ENCODE measurements around the gene NUDT1. TPM values are rescaled to one million over a fixed set of nuclear protein-coding genes. Genes with fewer than 3 reads are reported as not detected.
A peak's percentile ranks its signal among the peaks of the same experiment; 100 is the strongest.

NUDT1 gene
- total RNA-seq, 1 experiment from 2014 or later = 100 TPM

GRCh38 chr7:2289111-2289586 is 47.1 kb downstream of the NUDT1 start (continued):
- no peak for TF ChIP-seq FOXJ3 (CRISPR knock-in tag; IDR thresholded peaks at IDR 0.05; ENCODE audit: borderline replicate concordance)
- TF ChIP-seq MXD4 (CRISPR knock-in tag; IDR thresholded peaks at IDR 0.05; ENCODE audit: borderline replicate concordance) = no peak
- TF ChIP-seq AR (CRISPR knock-in tag; IDR thresholded peaks at IDR 0.05) = no peak
- TF ChIP-seq, protein P1, sequence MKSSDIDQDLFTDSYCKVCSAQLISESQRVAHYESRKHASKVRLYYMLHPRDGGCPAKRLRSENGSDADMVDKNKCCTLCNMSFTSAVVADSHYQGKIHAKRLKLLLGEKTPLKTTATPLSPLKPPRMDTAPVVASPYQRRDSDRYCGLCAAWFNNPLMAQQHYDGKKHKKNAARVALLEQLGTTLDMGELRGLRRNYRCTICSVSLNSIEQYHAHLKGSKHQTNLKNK (CRISPR knock-in tag; IDR thresholded peaks at IDR 0.05) = no peak

GRCh38 chr7:2289621-2290020 is 47.6 kb downstream of the NUDT1 start:
- peak overlapping the region; percentile 46; the same call in 1 of the 2 replicates for H3K27ac Mint-ChIP-seq
- no peak overlapping the region for H3K4me3 Mint-ChIP-seq
- H3K36me3 Mint-ChIP-seq = no peaks in the 10 kb centered on the region
- ATAC-seq (no peak), DNase-seq (ENCODE audit: low spot score) (no peak)
- H3K4me1 Mint-ChIP-seq = no peaks in the 10 kb centered on the region
- ChIA-PET CTCF (no interaction called here), POLR2A (no interaction called here)
- H3K27me3 Mint-ChIP-seq (ENCODE audit: low read depth) = no peaks in the 10 kb centered on the region
- TF ChIP-seq NFATC4 (CRISPR knock-in tag; IDR thresholded peaks at IDR 0.05) = no peak
- TF ChIP-seq JUN (CRISPR knock-in tag; IDR thresholded peaks at IDR 0.05) = no peak
- TF ChIP-seq, protein P2, sequence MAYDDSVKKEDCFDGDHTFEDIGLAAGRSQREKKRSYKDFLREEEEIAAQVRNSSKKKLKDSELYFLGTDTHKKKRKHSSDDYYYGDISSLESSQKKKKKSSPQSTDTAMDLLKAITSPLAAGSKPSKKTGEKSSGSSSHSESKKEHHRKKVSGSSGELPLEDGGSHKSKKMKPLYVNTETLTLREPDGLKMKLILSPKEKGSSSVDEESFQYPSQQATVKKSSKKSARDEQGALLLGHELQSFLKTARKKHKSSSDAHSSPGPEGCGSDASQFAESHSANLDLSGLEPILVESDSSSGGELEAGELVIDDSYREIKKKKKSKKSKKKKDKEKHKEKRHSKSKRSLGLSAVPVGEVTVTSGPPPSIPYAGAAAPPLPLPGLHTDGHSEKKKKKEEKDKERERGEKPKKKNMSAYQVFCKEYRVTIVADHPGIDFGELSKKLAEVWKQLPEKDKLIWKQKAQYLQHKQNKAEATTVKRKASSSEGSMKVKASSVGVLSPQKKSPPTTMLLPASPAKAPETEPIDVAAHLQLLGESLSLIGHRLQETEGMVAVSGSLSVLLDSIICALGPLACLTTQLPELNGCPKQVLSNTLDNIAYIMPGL (CRISPR knock-in tag; IDR thresholded peaks at IDR 0.05) = no peak
- no peak for TF ChIP-seq MXD4 (CRISPR knock-in tag; IDR thresholded peaks at IDR 0.05; ENCODE audit: borderline replicate concordance)
- no peak for TF ChIP-seq GABPB1 (CRISPR knock-in tag; IDR thresholded peaks at IDR 0.05)
- TF ChIP-seq GTF2I (CRISPR knock-in tag; conservative IDR thresholded peaks at IDR 0.05) = no peak
- no peak for TF ChIP-seq ZNF416 (CRISPR knock-in tag; IDR thresholded peaks at IDR 0.05)
- no peak for TF ChIP-seq ZNF121 (CRISPR knock-in tag; IDR thresholded peaks at IDR 0.05)
- no peaks in the 10 kb centered on the region for H3K9me3 Mint-ChIP-seq

DNA sequence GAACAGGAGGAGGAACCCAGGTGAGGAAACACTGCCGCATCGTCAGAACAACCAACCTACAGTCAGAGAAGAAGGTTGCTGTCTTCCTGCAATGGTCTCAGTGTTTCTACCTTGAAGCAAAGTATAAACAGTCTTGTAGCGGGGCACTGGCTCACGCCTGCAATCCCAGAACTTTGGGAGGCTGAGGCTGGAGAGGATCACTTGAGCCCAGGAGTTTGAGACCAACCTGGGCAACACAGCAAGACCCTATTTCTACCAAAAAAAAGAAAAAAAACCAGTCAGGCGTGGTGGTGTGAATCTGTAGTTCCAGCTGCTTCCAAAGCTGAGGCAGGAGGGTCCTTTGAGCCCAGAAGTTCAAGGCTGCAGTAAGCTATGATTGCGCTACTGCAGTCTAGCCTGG is 48.9 kb downstream of the NUDT1 start:
- POLR2A ChIA-PET = no interaction called here
- ATAC-seq (no peak), DNase-seq (ENCODE audit: low spot score) (no peak)
- Mint-ChIP-seq H3K9me3 (no peaks in the 10 kb centered on the region), H3K27ac (peak overlapping the region; percentile 76; the same call in 1 of the 2 replicates), H3K27me3 (ENCODE audit: low read depth) (no peaks in the 10 kb centered on the region), H3K4me1 (peaks cover 4% of the 10 kb centered on the region), H3K4me3 (no peak overlapping the region), H3K36me3 (no peaks in the 10 kb centered on the region)
- CTCF ChIA-PET = no interaction called here
- TF ChIP-seq AFF4 (CRISPR knock-in tag; IDR thresholded peaks at IDR 0.05; ENCODE audit: borderline replicate concordance) (no peak), ZBTB43 (CRISPR knock-in tag; IDR thresholded peaks at IDR 0.05) (no peak)
- TF ChIP-seq, protein P3, sequence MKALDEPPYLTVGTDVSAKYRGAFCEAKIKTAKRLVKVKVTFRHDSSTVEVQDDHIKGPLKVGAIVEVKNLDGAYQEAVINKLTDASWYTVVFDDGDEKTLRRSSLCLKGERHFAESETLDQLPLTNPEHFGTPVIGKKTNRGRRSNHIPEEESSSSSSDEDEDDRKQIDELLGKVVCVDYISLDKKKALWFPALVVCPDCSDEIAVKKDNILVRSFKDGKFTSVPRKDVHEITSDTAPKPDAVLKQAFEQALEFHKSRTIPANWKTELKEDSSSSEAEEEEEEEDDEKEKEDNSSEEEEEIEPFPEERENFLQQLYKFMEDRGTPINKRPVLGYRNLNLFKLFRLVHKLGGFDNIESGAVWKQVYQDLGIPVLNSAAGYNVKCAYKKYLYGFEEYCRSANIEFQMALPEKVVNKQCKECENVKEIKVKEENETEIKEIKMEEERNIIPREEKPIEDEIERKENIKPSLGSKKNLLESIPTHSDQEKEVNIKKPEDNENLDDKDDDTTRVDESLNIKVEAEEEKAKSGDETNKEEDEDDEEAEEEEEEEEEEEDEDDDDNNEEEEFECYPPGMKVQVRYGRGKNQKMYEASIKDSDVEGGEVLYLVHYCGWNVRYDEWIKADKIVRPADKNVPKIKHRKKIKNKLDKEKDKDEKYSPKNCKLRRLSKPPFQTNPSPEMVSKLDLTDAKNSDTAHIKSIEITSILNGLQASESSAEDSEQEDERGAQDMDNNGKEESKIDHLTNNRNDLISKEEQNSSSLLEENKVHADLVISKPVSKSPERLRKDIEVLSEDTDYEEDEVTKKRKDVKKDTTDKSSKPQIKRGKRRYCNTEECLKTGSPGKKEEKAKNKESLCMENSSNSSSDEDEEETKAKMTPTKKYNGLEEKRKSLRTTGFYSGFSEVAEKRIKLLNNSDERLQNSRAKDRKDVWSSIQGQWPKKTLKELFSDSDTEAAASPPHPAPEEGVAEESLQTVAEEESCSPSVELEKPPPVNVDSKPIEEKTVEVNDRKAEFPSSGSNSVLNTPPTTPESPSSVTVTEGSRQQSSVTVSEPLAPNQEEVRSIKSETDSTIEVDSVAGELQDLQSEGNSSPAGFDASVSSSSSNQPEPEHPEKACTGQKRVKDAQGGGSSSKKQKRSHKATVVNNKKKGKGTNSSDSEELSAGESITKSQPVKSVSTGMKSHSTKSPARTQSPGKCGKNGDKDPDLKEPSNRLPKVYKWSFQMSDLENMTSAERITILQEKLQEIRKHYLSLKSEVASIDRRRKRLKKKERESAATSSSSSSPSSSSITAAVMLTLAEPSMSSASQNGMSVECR (CRISPR knock-in tag; IDR thresholded peaks at IDR 0.05; ENCODE audit: borderline replicate concordance) = no peak
- TF ChIP-seq, protein P4, sequence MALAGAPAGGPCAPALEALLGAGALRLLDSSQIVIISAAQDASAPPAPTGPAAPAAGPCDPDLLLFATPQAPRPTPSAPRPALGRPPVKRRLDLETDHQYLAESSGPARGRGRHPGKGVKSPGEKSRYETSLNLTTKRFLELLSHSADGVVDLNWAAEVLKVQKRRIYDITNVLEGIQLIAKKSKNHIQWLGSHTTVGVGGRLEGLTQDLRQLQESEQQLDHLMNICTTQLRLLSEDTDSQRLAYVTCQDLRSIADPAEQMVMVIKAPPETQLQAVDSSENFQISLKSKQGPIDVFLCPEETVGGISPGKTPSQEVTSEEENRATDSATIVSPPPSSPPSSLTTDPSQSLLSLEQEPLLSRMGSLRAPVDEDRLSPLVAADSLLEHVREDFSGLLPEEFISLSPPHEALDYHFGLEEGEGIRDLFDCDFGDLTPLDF (CRISPR knock-in tag; IDR thresholded peaks at IDR 0.05) = no peak
- TF ChIP-seq, protein P5, sequence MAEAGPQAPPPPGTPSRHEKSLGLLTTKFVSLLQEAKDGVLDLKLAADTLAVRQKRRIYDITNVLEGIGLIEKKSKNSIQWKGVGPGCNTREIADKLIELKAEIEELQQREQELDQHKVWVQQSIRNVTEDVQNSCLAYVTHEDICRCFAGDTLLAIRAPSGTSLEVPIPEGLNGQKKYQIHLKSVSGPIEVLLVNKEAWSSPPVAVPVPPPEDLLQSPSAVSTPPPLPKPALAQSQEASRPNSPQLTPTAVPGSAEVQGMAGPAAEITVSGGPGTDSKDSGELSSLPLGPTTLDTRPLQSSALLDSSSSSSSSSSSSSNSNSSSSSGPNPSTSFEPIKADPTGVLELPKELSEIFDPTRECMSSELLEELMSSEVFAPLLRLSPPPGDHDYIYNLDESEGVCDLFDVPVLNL (CRISPR knock-in tag; IDR thresholded peaks at IDR 0.05; ENCODE audit: borderline replicate concordance, low read depth) = no peak
